ENCODE measurements around the gene INO80D. TPM values are rescaled to one million over a fixed set of nuclear protein-coding genes. Genes with fewer than 3 reads are reported as not detected.
A peak's percentile ranks its signal among the peaks of the same experiment; 100 is the strongest.

INO80D gene
- total and polyA plus RNA-seq, 2 of the 8 experiments (the other 6 are each of a cell fraction or from before 2014, with no cell fraction given) = 6.2 to 37.4 TPM

DNA sequence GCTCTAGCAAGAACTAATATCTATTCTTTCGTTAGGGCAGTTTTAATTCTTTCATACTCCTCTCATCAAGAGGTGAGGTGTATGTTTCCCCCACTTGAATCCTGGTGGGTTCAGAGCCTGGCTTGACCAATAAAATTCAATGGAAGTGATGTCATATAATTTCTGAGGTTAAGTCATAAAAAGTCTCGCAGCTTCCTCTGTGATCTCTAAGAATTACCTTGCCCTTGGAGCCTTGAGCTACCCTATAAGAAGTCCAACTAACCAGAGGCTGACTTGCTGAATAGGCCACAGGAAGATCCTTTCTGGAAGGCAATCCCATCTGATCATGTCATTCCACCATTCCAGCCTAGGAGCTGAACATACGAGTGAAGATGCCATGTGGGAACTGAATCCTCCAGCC, 26.1 kb upstream of the INO80D start:
- Histone ChIP-seq H3K27me3 (replicated peaks in 1 of 4; ENCODE audit: control insufficient read depth in 3 of 4, extremely low read depth in 1 of 4, insufficient read depth in 3 of 4, low read length in 3 of 4) (no peaks in the 10 kb centered on the region), H3K9ac (replicated peaks in 1 of 4; ENCODE audit: extremely low read depth in 1 of 4, low read depth in 3 of 4, low read length in 3 of 4) (no peak overlapping the region), H3K4me3 (ENCODE audit: extremely low read depth in 1 of 4, insufficient read depth in 2 of 4, low read depth in 3 of 4, low read length in 4 of 4) (no peak overlapping the region), H3K23ac (ENCODE audit: insufficient read length) (no peak overlapping the region), H2BK15ac (ENCODE audit: low read length) (no peak overlapping the region), H3K56ac (replicated peaks; ENCODE audit: insufficient read length, low read depth, low read length) (no peak overlapping the region), H4K91ac (replicated peaks; ENCODE audit: insufficient read length, low read length) (no peak overlapping the region), H3K27ac (ENCODE audit: low read depth, low read length) (no peak overlapping the region), H4K8ac (ENCODE audit: extremely low read depth, insufficient read depth, low read length) (no peak overlapping the region), H3K79me2 (ENCODE audit: control insufficient read depth in 1 of 2, insufficient read depth in 2 of 2, low read length in 2 of 2) (no peaks in the 10 kb centered on the region), H3K23me2 (ENCODE audit: low read depth, low read length) (no peaks in the 10 kb centered on the region), H2BK20ac (ENCODE audit: low read length) (no peak overlapping the region), H3K4me1 (replicated peaks in 1 of 4; ENCODE audit: control insufficient read depth in 3 of 4, insufficient read depth in 4 of 4, low read length in 3 of 4) (no peaks in the 10 kb centered on the region), H3K79me1 (ENCODE audit: low read depth, low read length) (no peaks in the 10 kb centered on the region), H2BK12ac (ENCODE audit: low read depth, low read length) (no peak overlapping the region), H2BK120ac (replicated peaks; ENCODE audit: low read depth, low read length) (no peak overlapping the region), H4K20me1 (replicated peaks in 1 of 2; ENCODE audit: control insufficient read depth in 1 of 2, insufficient read depth in 2 of 2, low read length in 2 of 2) (no peaks in the 10 kb centered on the region), H2AK5ac (ENCODE audit: low read depth, low read length) (no peak overlapping the region), H4K5ac (ENCODE audit: insufficient read length, low read depth, low read length) (no peak overlapping the region), H3K4ac (replicated peaks; ENCODE audit: insufficient read length, low read depth, low read length) (no peak overlapping the region), H3K36me3 (ENCODE audit: control insufficient read depth in 2 of 4, insufficient read depth in 4 of 4, low read length in 3 of 4) (peaks cover 0 to 3% (median 0%) of the 10 kb centered on the region in 4 experiments; a peak in 1 of 8 replicates), H3K9me3 (ENCODE audit: insufficient read depth in 2 of 2, low read depth in 1 of 2, low read length in 1 of 2) (no peaks in the 10 kb centered on the region), H3K4me2 (ENCODE audit: insufficient read depth in 1 of 2, low read depth in 2 of 2, low read length in 2 of 2) (no peak overlapping the region), H2BK5ac (ENCODE audit: low read depth, low read length) (no peak overlapping the region), H3K18ac (ENCODE audit: extremely low read depth, low read length) (no peak overlapping the region), H3K14ac (ENCODE audit: insufficient read length) (no peak overlapping the region), H2AFZ (ENCODE audit: low read length) (no peak overlapping the region)
- POLR2A ChIA-PET (ENCODE audit: partially characterized antibody) = interaction anchor here (1.3 to 2.9 kb wide), 3 partner anchors 10 to 28 kb away, joined by 3 to 11 read pairs (median 4); partner anchors contain the start of gene INO80D
- WGBS, 2 experiments (ENCODE audit: extremely low coverage in 1 of 2, insufficient coverage in 1 of 2, insufficient read length in 1 of 2, insufficient replicate concordance in 2 of 2, low coverage in 1 of 2, low lambda C conversion rate in 2 of 2, missing lambda C conversion rate in 1 of 2) = 91% methylated on average over 3 of the region's 3 CpGs; no CpG with 5 or more reads in 1 of the 2 experiments
- DNase-seq (ENCODE audit: low read depth in 1 of 2, low spot score in 2 of 2) = peak in 1 of 2 experiments; percentile 31
- no peak for FAIRE-seq
- CTCF ChIA-PET (ENCODE audit: partially characterized antibody) = interaction anchor here (0.8 to 1.6 kb wide), 2 partner anchors 25 to 108 kb away, joined by 3 read pairs; no protein-coding TSS in a partner anchor
- TF ChIP-seq BRCA1 (IDR thresholded peaks at IDR 0.05; ENCODE audit: low read depth, low read length) = no peak
- no peak for TF ChIP-seq MAFK (IDR thresholded peaks at IDR 0.05; ENCODE audit: low read depth, low read length)
- no peak for TF ChIP-seq FOSL1 (IDR thresholded peaks at IDR 0.05; ENCODE audit: insufficient read depth, low read depth, low read length)
- no peak for TF ChIP-seq CHD1 (IDR thresholded peaks at IDR 0.05; ENCODE audit: low read depth, low read length)
- TF ChIP-seq, protein P1, sequence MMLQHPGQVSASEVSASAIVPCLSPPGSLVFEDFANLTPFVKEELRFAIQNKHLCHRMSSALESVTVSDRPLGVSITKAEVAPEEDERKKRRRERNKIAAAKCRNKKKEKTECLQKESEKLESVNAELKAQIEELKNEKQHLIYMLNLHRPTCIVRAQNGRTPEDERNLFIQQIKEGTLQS (IDR thresholded peaks at IDR 0.05; ENCODE audit: insufficient read depth, low read depth, low read length) = no peak
- TF ChIP-seq SIN3A (conservative IDR thresholded peaks at IDR 0.05 in 1 of 2, IDR thresholded peaks at IDR 0.05 in 1 of 2; ENCODE audit: low read depth in 1 of 2, low read length in 2 of 2) = no peak
- TF ChIP-seq, protein P2, sequence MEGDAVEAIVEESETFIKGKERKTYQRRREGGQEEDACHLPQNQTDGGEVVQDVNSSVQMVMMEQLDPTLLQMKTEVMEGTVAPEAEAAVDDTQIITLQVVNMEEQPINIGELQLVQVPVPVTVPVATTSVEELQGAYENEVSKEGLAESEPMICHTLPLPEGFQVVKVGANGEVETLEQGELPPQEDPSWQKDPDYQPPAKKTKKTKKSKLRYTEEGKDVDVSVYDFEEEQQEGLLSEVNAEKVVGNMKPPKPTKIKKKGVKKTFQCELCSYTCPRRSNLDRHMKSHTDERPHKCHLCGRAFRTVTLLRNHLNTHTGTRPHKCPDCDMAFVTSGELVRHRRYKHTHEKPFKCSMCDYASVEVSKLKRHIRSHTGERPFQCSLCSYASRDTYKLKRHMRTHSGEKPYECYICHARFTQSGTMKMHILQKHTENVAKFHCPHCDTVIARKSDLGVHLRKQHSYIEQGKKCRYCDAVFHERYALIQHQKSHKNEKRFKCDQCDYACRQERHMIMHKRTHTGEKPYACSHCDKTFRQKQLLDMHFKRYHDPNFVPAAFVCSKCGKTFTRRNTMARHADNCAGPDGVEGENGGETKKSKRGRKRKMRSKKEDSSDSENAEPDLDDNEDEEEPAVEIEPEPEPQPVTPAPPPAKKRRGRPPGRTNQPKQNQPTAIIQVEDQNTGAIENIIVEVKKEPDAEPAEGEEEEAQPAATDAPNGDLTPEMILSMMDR (IDR thresholded peaks at IDR 0.05; ENCODE audit: control extremely low read depth in 1 of 3, insufficient read depth in 1 of 3, low read depth in 1 of 3, low read length in 3 of 3) = no peak
- no peak for TF ChIP-seq SP2 (IDR thresholded peaks at IDR 0.05; ENCODE audit: low read length)
- TF ChIP-seq, protein P3, sequence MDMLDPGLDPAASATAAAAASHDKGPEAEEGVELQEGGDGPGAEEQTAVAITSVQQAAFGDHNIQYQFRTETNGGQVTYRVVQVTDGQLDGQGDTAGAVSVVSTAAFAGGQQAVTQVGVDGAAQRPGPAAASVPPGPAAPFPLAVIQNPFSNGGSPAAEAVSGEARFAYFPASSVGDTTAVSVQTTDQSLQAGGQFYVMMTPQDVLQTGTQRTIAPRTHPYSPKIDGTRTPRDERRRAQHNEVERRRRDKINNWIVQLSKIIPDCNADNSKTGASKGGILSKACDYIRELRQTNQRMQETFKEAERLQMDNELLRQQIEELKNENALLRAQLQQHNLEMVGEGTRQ (IDR thresholded peaks at IDR 0.05; ENCODE audit: low read length) = no peak
- TF ChIP-seq SRF (IDR thresholded peaks at IDR 0.05; ENCODE audit: low read depth, low read length) = no peak

Data from H1 (cell line).